Measurements from ENCODE around the gene ARMC2. TPM values are rescaled to one million over a fixed set of nuclear protein-coding genes. Genes with fewer than 3 reads are reported as not detected.
"Not testable (repeated sequence)": the region's sequence is repeated elsewhere in the genome, so short reads cannot be mapped to it uniquely, and the experiment has no call there.

ARMC2 gene
- polyA plus RNA-seq, 3 donors: 8.4 to 13.6 (median 10.9) TPM

GRCh38 chr6:108914235-108915022, 66.2 kb downstream of the ARMC2 start:
- no peak for DNase-seq (ENCODE audit: low read depth in 3 of 3, low spot score in 2 of 3)

GRCh38 chr6:108915258-108915657, 67.0 kb downstream of the ARMC2 start:
- DNase-seq (ENCODE audit: low read depth in 3 of 3, low spot score in 2 of 3): no peak

GRCh38 chr6:108916026-108916686, 67.9 kb downstream of the ARMC2 start:
- DNase-seq (ENCODE audit: low read depth in 3 of 3, low spot score in 2 of 3): no peak

GRCh38 chr6:108920751-108921150, 72.5 kb downstream of the ARMC2 start:
- DNase-seq (ENCODE audit: low read depth in 3 of 3, low spot score in 2 of 3): no peak

GRCh38 chr6:108921547-108922361, 73.5 kb downstream of the ARMC2 start:
- DNase-seq (ENCODE audit: low read depth in 3 of 3, low spot score in 2 of 3): no peak

GRCh38 chr6:108922499-108922898, 74.3 kb downstream of the ARMC2 start:
- no peak for DNase-seq (ENCODE audit: low read depth in 3 of 3, low spot score in 2 of 3)

GRCh38 chr6:108927927-108928326, 79.7 kb downstream of the ARMC2 start:
- no peak for DNase-seq (ENCODE audit: low read depth in 3 of 3, low spot score in 2 of 3)

- no peak for DNase-seq (ENCODE audit: low read depth in 3 of 3, low spot score in 2 of 3)
These were observed 80.4 kb downstream of the ARMC2 start for GRCh38 chr6:108928650-108929049.

GRCh38 chr6:108931090-108931489, 82.9 kb downstream of the ARMC2 start:
- DNase-seq (ENCODE audit: low read depth in 3 of 3, low spot score in 2 of 3): not testable (repeated sequence)

- no peak for DNase-seq (ENCODE audit: low read depth in 3 of 3, low spot score in 2 of 3)
These were observed 88.9 kb downstream of the ARMC2 start for GRCh38 chr6:108937170-108937569.

GRCh38 chr6:108940741-108941140, 92.5 kb downstream of the ARMC2 start:
- no peak for DNase-seq (ENCODE audit: low read depth in 3 of 3, low spot score in 2 of 3)

GRCh38 chr6:108941281-108941680, 93.1 kb downstream of the ARMC2 start:
- DNase-seq (ENCODE audit: low read depth in 3 of 3, low spot score in 2 of 3): no peak

GRCh38 chr6:108941859-108942258, 93.6 kb downstream of the ARMC2 start:
- no peak for DNase-seq (ENCODE audit: low read depth in 3 of 3, low spot score in 2 of 3)

- no peak for DNase-seq (ENCODE audit: low read depth in 3 of 3, low spot score in 2 of 3)
These were observed 94.6 kb downstream of the ARMC2 start for GRCh38 chr6:108942556-108943492.

GRCh38 chr6:108944071-108944470, 95.8 kb downstream of the ARMC2 start:
- no peak for DNase-seq (ENCODE audit: low read depth in 3 of 3, low spot score in 2 of 3)

GRCh38 chr6:108944707-108945680, 96.8 kb downstream of the ARMC2 start:
- no peak for DNase-seq (ENCODE audit: low read depth in 3 of 3, low spot score in 2 of 3)

GRCh38 chr6:108945681-108946159, 97.5 kb downstream of the ARMC2 start:
- no peak for DNase-seq (ENCODE audit: low read depth in 3 of 3, low spot score in 2 of 3)

- no peak for DNase-seq (ENCODE audit: low read depth in 3 of 3, low spot score in 2 of 3)
These were observed 98.5 kb downstream of the ARMC2 start for GRCh38 chr6:108946695-108947094.
